TTC549 (cell line): ENCODE results near the gene TSPAN33.
"Not testable (repeated sequence)": the region's sequence is repeated elsewhere in the genome, so short reads cannot be mapped to it uniquely, and the experiment has no call there.

Source experiments
- FAIRE-seq: peaks from 2 replicates; lab custom pipeline; 2012; peaks lifted over from hg19 to GRCh38; lab: Jason Lieb, UNC

Gene TSPAN33

DNA sequence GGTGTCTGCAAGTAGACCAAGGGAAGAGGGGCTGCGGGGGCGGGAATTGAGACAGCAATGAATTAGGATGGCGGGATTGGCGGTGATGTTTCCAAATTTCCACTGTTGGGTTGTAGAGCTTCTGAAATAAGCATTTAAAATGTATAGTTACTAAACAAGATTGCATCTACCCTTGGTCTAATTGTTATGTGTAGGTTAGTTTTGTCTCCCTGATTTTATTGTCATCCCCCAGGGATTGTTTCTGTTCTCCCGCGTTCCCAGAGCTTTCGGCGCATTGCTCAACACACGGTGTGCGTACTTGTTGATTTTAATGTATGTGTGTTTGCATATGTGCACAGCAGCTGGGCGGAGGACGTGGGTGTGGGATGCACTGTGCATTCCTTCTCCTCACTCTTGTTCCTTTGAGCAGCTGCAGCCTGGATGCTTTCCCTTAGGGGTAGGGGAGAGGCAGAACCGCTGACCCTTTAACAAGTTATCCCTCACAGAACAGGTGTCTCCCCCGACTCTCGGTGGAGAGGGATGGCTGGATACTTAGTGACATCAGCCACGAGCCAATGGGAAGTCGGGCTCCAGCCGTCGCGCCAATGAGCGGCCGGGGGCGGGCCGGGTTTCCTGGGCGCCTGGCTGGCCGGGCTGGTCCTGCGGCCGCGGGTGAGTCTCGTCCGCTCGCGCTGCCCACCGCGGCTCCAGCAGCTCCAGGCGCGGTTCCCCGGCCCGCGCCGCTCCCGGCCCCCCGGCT is at the start of gene TSPAN33:
Gene TSPAN33 (plus strand): TSS at position 613 of the 739 bp plus-strand sequence. CDS start 274 bp downstream, outside the sequence.
- FAIRE-seq: no peak

- FAIRE-seq: no peak
Measured at GRCh38 chr7:129095258-129095657, 49.2 kb upstream of the TSPAN33 start.

- FAIRE-seq: no peak
Measured at GRCh38 chr7:129098409-129099084, 46.0 kb upstream of the TSPAN33 start.

DNA sequence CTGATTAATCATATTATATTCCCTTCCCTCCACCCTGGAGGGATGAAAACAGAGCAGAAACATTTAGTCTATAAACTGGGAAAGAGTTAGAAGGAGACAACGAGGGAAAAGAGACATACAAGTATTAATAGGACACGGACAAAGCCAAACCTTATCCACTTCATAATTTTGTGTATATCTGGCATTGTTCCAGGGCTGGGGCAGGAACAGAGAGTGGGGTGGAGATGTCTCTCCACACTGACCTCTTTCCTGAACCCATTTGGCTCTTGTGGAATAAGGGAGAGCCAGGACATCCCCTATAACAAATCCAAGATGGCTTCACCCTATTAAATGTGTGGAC is 43.7 kb upstream of the TSPAN33 start:
- no peak for FAIRE-seq

DNA sequence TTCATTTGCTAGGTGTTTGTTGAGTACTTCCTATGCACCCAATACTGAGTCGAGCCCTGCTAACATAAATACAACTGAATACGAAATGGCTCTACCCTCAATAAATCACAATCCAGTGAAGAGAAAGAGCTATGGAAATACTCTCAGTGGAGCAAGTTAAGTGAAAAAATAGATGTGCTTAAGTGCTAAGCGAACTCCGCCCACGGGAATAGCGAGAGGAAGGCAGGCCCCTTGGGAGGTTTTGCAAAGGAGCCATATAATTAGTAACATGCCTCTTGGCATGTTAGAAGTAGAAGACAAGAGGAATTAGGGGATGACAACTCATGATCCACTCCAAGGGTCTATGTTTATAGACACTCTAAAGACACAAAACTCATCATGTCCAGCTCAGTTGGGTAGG is 42.8 kb upstream of the TSPAN33 start:
- no peak for FAIRE-seq

- FAIRE-seq: no peak
Measured at GRCh38 chr7:129103561-129104324, 40.8 kb upstream of the TSPAN33 start.

DNA sequence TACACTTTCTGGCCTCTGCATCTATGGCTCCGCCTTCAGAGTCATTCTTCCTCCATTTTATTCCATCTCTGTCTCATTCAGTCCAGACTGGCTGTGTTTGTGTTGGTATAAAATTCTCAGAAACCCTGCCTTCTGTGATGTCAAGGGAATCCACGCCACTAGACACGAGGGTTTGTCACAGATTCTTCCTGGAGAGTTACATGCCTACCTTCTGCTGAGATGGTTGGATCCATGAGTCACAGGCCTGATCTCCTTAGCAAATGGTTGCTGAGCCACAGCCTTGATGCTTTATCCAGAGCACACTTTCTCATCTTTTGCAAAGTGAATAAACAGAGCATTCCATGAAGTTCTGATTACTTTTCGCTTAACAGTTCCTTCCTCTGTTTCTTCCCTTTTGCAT is 35.9 kb upstream of the TSPAN33 start:
- FAIRE-seq: no peak

DNA sequence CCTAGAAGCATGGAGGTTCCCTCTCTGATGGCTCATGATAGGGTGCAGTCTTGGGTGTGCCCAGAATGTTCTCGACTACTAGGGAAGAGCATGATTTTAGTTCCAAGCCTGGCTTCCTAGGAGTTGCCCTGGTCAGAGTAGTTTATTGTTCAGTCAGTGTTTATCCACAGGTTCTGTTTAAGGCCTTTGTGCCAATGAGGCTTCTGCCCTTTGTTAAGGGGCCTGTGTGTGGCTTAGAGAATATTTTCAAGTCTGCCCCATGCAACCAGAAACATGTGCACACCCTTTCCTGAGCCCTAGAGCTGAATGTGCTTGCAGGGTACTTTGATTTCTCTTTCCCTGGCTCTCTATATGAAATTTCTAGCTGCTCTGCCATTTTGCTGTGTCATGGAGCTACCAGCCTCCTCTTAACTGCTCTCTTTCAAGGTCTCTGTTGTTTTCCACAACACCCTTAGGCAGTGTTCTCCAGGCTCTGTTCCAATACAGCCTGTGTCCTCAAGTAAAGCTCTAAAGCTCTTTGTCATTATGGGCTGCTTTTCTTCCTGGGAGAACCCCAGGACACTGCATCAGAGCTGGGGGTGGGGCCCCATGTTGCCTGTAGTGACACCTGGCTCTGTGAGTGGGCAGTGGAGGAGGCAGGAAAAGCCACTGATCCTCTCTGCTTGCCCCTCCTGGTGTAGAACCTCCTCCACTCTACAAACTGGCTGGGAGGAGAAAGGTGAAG is 34.1 kb upstream of the TSPAN33 start:
- FAIRE-seq: no peak

DNA sequence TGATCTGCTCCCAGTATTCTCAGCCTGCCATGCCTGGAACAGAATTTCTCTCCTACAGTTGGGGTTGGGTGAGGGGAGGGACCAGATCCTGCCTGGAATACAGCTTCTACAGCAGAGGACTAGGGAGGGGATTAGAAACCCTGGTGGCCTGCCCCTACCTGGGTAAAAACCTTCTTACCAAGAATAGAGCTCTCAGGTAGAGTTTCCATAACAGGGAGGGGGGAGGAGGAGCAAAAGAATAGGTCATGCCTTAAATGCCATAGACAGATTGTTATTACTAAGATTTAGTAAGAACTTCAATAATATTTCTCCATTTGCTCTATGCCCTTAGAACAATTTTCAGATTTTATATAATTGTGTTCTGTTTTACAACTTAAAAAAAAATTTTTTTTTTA is 33.5 kb upstream of the TSPAN33 start:
- no peak for FAIRE-seq

DNA sequence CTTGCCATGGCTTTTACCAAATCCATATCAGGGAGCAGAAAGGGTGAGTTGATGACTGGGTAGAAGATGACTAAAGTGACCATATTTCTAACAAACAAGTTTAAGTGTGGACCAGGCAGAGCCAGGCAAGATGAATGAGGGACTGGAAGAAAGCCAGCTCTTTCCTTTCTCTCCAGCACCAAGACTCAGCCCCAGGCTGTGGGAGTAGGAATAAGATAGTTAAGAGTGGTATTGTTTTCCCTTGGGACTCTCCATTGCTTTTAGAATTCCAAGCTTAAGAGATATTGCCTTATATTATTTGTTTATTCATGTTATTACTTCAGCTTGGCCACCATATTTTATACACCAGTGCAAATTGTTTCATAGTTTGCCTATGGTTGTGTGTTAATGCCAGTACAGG is 28.8 kb upstream of the TSPAN33 start:
- no peak for FAIRE-seq

DNA sequence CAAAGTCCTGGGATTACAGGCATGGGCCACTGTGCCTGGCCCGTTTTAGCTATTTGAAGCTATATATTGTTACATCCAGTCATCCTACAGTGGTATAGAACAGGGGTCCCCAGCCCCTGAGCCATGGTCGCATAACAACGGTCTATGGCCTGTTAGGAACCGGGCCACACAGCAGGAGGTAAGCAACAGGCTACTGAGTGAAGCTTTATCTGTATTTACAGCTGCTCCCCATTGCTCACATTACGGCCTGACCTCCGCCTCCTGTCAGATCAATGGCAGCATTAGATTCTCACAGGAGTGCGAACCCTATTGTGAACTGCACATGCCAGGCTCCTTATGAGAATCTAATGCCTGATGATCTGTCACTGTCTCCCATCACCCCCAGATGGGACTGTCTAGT is 26.3 kb upstream of the TSPAN33 start:
- no peak for FAIRE-seq

DNA sequence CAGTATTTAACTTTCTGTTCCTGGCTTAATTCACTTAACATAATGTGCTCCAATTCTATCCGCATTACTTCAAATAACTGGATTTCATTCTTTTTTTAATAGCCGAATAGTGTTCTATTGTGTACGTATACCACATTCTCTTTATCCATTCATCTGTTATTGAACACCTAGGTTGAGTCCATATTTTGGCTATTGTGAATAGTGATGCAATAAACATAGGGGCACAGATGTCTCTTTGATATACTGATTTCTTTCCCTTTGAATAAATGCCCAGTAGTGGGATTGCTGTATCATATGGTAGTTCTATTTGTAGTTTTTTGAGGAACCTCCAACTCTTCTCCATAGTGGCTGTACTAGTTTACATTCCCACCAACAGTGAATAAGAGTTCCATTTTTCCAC is 25.5 kb upstream of the TSPAN33 start:
- no peak for FAIRE-seq

- not testable (repeated sequence) for FAIRE-seq
Measured at GRCh38 chr7:129121501-129122077, 22.9 kb upstream of the TSPAN33 start.

GRCh38 chr7:129122078-129122750 is 22.3 kb upstream of the TSPAN33 start:
- no peak for FAIRE-seq

- FAIRE-seq: no peak
Measured at GRCh38 chr7:129122751-129123509, 21.6 kb upstream of the TSPAN33 start.

- no peak for FAIRE-seq
Measured at GRCh38 chr7:129123510-129123857, 21.0 kb upstream of the TSPAN33 start.

- no peak for FAIRE-seq
Measured at GRCh38 chr7:129126314-129126713, 18.2 kb upstream of the TSPAN33 start.

GRCh38 chr7:129127154-129127553 is 17.4 kb upstream of the TSPAN33 start:
- FAIRE-seq: no peak

- FAIRE-seq: no peak
Measured at GRCh38 chr7:129127601-129128000, 16.9 kb upstream of the TSPAN33 start.

- no peak for FAIRE-seq
Measured at GRCh38 chr7:129134356-129134987, 10.0 kb upstream of the TSPAN33 start.
